NT2/D1 (cell line): ENCODE measurements around the gene DSTYK.

ENCODE experiments used
- DNase-seq: peaks from one replicate; pipeline ENCODE4 v3.0.0-alpha.2; 2011; ENCODE audit warnings: low read depth, low spot score
- H3K27me3 ChIP-seq: 2 replicates; pipeline ENCODE4 v1.6.0; 2011; ENCODE audit warnings: mild to moderate bottlenecking; ENCODE audit not compliant: insufficient read length, insufficient read depth
- H3K36me3 ChIP-seq: 2 replicates; pipeline ENCODE4 v1.6.1; 2011; ENCODE audit warnings: mild to moderate bottlenecking, low read length, mixed read lengths; ENCODE audit not compliant: insufficient read depth, insufficient read length
- H3K4me1 ChIP-seq: 2 replicates; pipeline ENCODE4 v1.5.1; 2011; ENCODE audit not compliant: insufficient read depth, insufficient read length
- H3K4me3 ChIP-seq: 2 replicates; pipeline ENCODE4 v1.5.1; 2011; ENCODE audit warnings: low read depth; ENCODE audit not compliant: insufficient read length
- H3K9ac ChIP-seq: 2 replicates; pipeline ENCODE4 v1.6.0; 2011; ENCODE audit warnings: low read depth; ENCODE audit not compliant: insufficient read length
- H3K9me3 ChIP-seq: 2 replicates; pipeline ENCODE4 v1.5.1; 2011; ENCODE audit warnings: mild to moderate bottlenecking, low read length; ENCODE audit not compliant: insufficient read depth
- SUZ12 ChIP-seq: IDR thresholded peaks from 2 replicates; pipeline ENCODE4 v1.6.1; 2011; ENCODE audit not compliant: insufficient read length, insufficient read depth; ENCODE audit errors: extremely low read depth
- YY1 ChIP-seq: IDR thresholded peaks from 2 replicates; pipeline ENCODE4 v1.6.1; 2011; ENCODE audit not compliant: insufficient read length, insufficient read depth
- ZNF274 ChIP-seq: IDR thresholded peaks from 2 replicates; pipeline ENCODE4 v1.6.1; 2011; ENCODE audit warnings: mild to moderate bottlenecking, low read depth, low read length

DSTYK gene

DNA sequence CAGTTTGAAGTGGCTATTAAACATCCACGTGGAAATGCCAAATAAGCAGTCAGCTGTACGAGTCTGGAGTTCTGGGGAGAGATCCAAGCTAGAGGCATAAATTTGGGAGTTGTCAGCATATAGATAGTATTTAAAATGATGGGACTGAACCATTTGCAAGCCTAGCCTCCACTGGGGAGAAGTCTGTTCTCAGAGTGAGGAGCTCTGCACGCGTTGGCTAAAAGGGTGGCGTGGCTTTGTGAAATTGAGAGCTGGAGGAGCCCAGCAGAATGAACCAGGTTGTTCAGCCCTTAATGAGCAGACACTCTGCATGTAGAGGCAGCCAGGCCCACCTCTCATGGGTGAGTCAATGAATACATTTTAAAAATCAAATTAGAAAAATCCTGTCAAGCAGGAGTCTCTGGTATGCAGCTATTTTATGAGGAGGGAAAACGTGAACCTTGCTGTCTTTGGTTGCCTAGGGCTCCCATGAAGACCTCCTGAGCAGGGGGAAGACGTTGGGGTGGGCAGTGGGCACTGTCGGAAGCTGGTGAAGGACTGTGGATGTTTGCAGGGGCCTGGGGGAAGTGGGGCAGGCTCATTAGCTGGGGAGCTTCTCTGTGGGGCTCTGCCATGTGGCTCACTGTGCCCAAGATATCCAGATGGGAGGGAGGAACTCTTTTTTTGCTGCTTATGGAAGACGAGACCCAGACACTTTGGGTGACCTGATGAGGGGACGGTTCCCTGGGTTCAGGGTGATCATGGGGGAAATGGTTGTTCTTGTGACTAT is 35.0 kb upstream of the DSTYK start:
- H3K27me3 ChIP-seq = no peaks in the 10 kb centered on the region
- H3K4me3 ChIP-seq = no peak overlapping the region
- H3K9ac ChIP-seq = no peak overlapping the region
- H3K36me3 ChIP-seq = peaks cover 11% of the 10 kb centered on the region
- peaks cover 20% of the 10 kb centered on the region for H3K4me1 ChIP-seq
- TF ChIP-seq SUZ12 (no peak), YY1 (no peak), ZNF274 (no peak)
- DNase-seq = no peak
- H3K9me3 ChIP-seq = no peaks in the 10 kb centered on the region

- no peak for TF ChIP-seq YY1
- TF ChIP-seq ZNF274 = no peak
- no peak for TF ChIP-seq SUZ12
- DNase-seq = no peak
- peaks cover 16% of the 10 kb centered on the region for H3K4me1 ChIP-seq
- peaks cover 16% of the 10 kb centered on the region for H3K36me3 ChIP-seq
- H3K9ac ChIP-seq = no peak overlapping the region
- no peaks in the 10 kb centered on the region for H3K9me3 ChIP-seq
- H3K27me3 ChIP-seq = no peaks in the 10 kb centered on the region
- H3K4me3 ChIP-seq = no peak overlapping the region
Observed at GRCh38 chr1:205245096-205245495, 33.6 kb upstream of the DSTYK start.

DNA sequence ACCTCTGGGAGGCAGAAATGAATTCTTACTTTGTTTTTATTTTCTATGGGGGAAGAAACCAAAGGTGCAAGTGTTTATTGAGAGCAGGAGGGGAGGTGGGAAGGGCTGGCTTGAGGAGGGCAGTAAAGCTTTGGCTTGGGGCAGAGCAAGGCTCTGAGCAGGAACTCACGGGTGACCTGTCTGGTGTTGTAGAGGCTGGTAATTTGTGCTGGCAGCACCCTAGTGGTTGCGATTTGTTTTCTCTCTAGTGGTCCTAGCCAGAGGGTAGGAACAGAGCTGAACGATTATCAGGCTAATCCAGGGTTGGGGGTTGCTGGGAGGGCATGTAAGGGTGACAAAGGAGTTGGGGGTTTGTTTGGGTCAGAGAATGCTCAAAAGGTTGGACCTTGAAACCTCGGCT is 32.9 kb upstream of the DSTYK start:
- TF ChIP-seq ZNF274 = no peak
- TF ChIP-seq YY1 = no peak
- TF ChIP-seq SUZ12 = no peak
- no peak overlapping the region for H3K9ac ChIP-seq
- peaks cover 16% of the 10 kb centered on the region for H3K36me3 ChIP-seq
- H3K4me1 ChIP-seq = peaks cover 13% of the 10 kb centered on the region
- no peaks in the 10 kb centered on the region for H3K9me3 ChIP-seq
- H3K27me3 ChIP-seq = no peaks in the 10 kb centered on the region
- DNase-seq = no peak
- H3K4me3 ChIP-seq = no peak overlapping the region

- peaks cover 6% of the 10 kb centered on the region for H3K4me1 ChIP-seq
- H3K9ac ChIP-seq = no peak overlapping the region
- no peak overlapping the region for H3K4me3 ChIP-seq
- no peaks in the 10 kb centered on the region for H3K9me3 ChIP-seq
- H3K27me3 ChIP-seq = no peaks in the 10 kb centered on the region
- no peak for DNase-seq
- no peak for TF ChIP-seq SUZ12
- no peak for TF ChIP-seq YY1
- no peak for TF ChIP-seq ZNF274
- peaks cover 16% of the 10 kb centered on the region for H3K36me3 ChIP-seq
Observed at GRCh38 chr1:205243350-205244191, 32.1 kb upstream of the DSTYK start.

- Histone ChIP-seq H3K4me1 (no peaks in the 10 kb centered on the region), H3K4me3 (no peak overlapping the region), H3K9me3 (no peaks in the 10 kb centered on the region), H3K36me3 (peaks cover 16% of the 10 kb centered on the region), H3K9ac (no peak overlapping the region), H3K27me3 (no peaks in the 10 kb centered on the region)
- TF ChIP-seq YY1 (no peak), SUZ12 (no peak), ZNF274 (no peak)
- no peak for DNase-seq
Observed at GRCh38 chr1:205241366-205242030, 30.0 kb upstream of the DSTYK start.

- H3K4me1 ChIP-seq = no peaks in the 10 kb centered on the region
- no peak overlapping the region for H3K4me3 ChIP-seq
- TF ChIP-seq ZNF274 (no peak), YY1 (no peak)
- H3K9me3 ChIP-seq = no peaks in the 10 kb centered on the region
- DNase-seq = no peak
- peaks cover 16% of the 10 kb centered on the region for H3K36me3 ChIP-seq
- H3K27me3 ChIP-seq = no peaks in the 10 kb centered on the region
- H3K9ac ChIP-seq = no peak overlapping the region
Observed at GRCh38 chr1:205240569-205240968, 29.1 kb upstream of the DSTYK start.

DNA sequence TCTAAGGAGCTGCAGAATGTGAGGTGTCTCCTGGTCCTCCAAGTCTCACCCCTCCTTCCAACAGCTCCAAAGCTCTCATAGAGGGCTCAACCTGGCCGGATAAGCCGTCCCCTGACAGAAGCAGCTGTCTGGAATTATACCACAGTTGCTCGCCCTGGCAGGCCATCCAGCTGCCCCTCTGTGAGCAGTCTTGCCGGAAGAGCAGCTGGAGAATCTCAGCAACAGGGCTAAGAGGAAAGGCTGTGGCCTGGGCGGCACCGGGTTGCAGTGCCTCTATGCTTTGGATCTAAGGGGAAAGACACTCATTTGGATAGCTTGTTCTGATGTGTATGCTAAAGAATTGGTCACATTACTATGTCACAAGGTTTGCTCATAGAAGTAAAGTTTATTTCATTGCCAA is 28.6 kb upstream of the DSTYK start:
- Histone ChIP-seq H3K9ac (no peak overlapping the region), H3K4me1 (no peaks in the 10 kb centered on the region), H3K4me3 (no peak overlapping the region), H3K27me3 (no peaks in the 10 kb centered on the region), H3K36me3 (peaks cover 13% of the 10 kb centered on the region), H3K9me3 (no peaks in the 10 kb centered on the region)
- TF ChIP-seq SUZ12 (no peak), ZNF274 (no peak), YY1 (no peak)
- DNase-seq = no peak
